Activated T-helper 1 cell treated with Interleukin-2 at 50 U/mL for 16 hours (primary cell): ENCODE results near the gene ZBTB18.

Experiments
- DNase-seq: peaks from one replicate; pipeline ENCODE4 v3.0.0-alpha.2; 2020; ENCODE audit warnings: low read depth

ZBTB18 gene

DNA sequence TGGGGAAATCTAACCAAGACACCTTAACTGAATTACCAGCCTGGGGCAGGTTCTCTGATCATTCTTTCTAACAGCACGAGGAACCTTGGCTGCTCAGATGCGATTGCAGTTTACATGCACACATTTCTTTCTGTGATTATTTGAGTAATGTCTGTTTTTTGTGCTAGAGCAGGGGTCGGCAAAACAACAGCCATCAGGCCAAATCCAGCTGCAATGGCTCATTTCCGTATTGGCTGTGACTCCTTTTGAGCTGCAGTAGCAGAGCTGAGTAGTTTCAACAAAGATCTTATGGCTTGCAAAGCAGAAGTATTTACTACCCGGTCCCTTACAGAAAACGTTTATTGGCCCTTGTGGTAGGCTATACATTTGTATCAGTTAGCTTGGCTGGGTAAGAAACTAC lies 37.1 kb downstream of the ZBTB18 start:
- no peak for DNase-seq

DNA sequence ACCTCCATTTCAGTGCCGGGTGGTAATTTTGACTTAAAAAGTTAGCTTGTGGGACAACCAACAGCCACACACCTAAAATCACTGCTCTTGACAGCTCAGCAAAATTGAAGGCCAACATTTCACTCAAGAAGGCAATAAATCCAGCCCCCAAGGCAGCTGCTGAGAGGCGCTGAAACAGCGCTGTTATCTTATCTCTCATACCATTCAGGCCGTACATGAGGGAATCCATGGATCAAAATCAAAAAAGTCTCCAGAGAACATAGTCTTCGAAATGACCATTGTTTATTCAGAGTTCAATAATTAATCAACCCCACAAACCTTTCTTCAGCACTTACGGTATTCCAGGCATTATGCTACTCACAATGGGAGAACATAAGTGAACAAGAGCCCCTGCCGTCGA lies 38.5 kb downstream of the ZBTB18 start:
- DNase-seq, result no peak

DNA sequence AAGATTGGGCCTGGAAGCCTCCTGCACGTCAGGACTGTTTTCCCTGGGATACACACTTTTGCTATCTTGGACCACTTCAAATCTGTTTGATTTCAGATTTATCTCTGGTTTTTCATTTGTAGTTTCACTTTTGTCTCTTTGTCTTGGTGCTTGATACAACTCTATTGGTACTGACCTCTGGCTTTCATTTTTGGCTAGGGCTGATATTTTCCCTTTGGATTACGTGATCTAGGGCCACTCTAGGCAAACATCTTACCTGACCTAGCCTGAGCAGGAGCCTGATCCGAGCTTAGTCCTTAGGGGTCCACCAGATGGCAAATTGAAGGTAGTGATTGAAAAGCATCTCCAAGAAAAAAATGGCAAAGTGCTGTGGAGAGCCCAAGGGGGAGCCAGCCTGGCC lies 39.6 kb downstream of the ZBTB18 start:
- no peak for DNase-seq

DNA sequence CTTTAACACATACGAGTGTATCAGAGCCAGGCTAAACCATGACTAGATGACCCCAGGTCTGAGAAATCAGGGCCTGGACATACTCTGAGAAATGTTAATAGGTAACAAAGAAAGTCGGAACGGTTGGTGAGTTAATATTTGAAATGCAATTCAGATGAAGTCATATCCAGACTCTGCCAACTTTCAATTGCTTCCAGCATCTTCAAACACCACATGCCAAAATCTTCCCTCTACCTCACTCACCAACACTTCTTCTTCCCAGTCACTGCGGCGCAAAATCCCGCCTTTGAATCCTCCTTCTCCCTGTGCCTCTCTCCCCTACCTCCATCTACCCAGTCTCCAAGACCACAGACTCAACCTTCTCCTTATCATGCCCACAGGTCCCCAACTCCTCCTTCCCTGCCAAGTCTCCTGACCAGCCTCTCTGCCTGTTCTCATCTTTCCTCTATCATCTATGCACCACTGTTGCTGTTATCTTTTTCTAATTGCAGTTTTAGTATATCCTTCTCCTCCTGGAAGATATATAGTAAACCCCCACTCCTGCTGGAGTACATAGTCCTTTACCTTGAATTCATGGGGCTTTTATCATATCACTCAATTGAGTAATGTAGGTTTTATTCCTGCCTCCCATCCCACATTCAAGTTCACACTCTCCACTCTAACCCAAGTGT lies 41.3 kb downstream of the ZBTB18 start:
- DNase-seq, result no peak

DNA sequence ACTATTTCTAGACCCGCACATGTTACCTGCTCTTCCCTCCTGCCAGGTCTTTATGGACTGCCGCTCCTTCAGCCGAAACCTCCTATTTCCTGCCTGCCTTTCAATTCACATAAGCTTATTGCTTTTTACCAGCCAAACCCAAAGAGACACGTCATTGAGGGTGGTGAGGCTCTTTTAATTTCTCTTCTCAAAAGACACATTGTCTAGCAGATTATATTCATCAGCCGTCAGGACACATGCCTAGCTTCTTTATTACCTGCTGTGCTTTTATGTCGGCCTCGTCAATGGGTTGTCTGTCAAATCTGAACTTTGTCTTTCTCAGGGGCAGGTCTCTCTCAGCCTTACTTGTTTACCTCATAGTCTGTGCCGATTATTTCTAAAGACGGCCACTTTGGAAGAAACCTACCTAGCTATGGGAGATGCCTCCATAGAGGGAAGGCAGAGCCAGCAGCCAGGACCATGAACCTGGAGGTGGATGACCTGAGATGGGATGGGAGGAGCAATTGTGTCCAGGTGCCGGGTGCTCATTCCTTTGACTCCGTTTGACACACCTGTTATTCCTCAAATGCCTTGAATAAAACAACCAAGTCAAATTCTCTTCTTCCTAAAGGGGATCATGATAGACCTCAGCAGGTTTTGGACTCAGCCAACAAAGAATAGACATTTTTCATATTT lies 42.0 kb downstream of the ZBTB18 start:
- DNase-seq, result no peak

DNA sequence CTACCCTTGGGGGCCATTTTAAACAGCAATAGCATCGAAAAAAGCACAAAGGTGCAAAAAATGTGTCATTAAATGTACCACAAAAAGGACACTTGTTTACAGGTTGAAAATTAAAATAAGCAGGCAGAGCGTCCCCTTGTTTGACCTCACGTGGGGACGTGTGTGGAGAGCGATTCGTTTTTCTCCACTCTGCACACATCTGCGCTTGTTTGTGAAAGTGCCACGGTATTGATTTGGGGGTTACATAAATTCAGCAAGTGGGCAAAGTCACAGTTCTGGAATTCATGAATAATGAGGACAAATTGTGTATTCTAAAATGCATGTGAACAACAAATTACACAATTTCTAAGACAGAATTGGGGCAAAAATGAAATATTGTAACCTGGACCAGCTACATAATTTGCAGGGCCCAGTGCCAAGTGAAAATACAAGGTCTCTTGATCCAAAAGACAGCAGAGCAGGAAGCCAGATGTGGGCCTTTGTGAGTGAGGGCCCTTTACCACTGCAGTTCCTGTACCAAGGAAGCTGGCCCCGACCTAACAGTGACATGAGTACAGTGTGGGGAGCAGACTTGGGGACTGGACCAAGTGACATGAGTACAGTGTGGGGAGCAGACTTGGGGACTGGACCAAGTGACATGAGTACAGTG lies 43.9 kb downstream of the ZBTB18 start:
- no peak for DNase-seq

DNA sequence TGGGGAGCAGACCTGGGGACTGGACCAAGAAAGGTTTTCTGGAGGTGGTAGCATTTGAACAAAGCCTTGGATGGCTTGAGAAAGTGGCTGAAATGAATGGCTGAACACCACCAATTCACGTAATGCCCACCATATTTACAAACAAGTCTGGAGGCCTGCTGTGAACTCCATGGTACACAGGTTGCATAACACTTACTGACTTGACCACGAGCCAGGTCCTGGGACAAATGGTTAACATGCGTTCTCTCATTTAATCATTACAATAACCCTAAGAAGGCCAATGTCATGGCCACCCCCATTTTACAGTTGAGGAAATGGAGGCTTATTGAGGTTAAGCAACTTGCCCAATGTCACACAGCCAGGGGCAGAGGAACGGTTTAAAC lies 44.4 kb downstream of the ZBTB18 start:
- DNase-seq, result no peak

DNA sequence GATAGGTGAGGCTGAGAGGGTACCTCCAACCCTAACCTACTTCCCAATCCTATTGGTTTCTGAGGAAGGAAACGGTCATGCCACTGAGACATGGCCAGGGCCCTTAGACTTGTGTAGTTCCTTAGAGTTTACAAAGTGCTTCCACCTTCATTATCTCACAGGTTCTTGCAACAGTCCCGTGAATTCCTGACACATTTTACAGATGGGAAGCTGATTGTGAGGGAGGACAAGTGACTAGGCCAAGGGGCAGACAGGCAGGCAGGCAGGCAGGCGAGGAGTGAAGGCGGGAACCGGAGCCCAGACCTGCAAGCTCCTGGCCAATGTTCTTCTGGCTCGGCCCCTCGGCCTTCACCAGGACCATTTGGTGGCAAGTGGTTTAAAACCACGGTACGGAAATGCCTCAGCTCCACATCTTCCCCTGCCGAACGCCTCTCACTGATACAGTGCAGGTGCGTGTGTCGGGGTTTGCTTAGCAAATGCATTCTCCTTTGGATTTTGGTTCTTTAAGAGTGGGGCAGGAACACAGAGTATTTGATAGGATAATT lies 45.1 kb downstream of the ZBTB18 start:
- DNase-seq, result no peak

DNA sequence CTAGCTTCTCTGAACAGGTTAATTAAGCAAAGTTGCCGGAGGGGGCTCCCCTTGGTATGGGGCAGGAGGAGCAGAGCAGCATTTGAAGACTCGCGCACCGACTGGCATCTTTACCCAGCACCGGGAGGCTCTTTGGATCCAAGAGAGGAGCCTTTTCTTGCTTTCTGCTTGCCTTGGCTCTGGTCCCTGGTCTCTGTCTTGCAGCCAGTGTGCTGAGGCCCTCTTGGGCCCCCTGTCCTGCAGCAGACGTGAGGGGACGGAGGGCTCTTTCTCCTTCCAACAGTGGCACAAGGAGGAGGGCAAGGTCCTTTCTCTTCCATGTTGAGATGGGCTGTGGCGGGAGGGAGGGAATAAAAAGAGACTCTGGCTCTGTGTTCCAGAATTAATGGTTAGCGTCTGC lies 45.6 kb downstream of the ZBTB18 start:
- no peak for DNase-seq

DNA sequence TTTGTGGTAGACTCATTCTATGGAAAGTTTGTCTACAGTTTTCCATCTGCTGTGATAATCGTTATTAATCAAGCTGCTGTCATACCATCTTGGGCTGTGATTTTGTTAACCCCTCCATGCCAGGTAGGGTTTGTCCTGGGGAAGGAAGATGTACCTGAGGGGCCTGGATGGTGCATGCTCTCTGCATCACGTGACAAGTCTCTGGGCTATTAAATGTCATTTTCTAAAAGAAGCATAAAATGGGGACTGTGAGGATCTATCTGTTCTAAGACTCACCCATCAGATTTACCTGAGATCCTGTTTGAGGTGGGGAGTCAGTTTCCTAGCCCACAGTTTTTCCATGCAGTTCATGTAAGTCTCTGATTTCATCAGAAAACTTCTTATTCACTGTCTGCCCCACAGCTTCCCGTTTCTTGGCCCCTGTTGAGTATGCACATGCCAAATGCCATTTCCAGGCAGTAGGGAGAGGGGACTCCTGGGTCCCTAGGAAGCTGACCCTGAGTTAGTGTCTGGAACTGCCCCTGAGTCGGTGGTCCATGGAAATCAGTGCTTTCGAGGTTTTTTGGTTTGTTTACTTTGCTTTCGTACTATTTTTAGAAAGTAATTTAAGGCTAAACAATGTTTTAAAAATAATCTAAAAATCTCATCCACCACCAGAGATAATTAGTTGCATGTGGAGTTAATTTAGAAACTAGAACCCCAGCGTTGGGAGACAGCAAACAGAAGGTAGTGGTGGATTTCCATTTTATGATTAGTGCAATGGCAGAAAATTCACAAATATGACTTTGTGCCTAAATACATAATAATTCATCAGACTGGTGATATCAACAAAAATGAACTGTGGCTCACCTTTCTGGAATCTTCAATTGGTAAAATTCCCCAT lies 46.7 kb downstream of the ZBTB18 start:
- no peak for DNase-seq

DNA sequence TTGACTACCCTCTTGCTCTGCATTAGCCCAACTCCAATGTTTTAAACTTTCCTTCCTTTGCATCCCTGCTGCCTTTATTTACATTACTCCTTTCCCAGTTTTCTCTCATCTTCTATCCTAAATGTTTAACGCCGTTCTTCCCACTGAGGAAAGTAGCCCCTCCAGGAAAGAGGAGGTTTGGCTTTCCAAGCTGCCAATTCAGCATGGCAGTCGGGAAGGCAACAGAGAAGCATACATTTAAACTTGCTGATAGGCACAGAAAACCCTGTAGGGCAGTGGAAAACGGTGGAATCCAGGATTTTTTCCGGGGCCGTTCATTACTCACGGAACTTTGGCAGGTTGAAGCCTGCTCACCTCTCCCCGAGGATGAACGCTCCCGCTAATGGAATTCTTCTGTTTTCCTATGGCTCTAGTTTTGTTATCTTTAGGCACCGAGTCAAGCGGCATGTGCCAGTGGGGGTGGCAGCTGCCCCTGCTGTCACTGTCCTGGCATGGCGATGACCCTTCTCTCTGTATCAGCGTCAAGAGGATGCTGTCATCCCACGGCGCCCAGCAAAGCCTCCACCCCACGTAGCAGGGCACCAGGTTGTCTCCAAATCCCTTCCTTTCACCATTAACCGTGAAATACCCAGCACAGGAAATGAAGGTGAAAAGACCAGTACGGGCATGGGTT lies 48.3 kb downstream of the ZBTB18 start:
- no peak for DNase-seq

DNA sequence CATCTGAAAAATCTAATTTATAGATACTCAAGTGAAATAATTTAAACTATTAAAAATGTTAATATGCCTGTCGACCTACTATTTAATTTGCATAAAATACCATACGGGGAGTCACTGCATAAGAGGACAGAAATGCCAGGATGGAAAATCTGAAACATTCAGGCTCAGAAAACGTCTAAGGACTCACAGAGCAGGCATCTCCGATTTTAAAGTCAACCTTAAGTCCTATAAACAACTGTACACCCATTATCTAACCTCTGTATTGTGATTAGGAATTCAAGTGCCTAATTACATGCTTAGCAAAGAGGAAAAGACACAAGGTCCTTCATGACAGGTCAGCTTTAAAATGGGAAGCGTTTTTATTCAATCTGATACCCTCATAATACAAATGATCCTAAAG lies 49.2 kb downstream of the ZBTB18 start:
- DNase-seq, result no peak

DNA sequence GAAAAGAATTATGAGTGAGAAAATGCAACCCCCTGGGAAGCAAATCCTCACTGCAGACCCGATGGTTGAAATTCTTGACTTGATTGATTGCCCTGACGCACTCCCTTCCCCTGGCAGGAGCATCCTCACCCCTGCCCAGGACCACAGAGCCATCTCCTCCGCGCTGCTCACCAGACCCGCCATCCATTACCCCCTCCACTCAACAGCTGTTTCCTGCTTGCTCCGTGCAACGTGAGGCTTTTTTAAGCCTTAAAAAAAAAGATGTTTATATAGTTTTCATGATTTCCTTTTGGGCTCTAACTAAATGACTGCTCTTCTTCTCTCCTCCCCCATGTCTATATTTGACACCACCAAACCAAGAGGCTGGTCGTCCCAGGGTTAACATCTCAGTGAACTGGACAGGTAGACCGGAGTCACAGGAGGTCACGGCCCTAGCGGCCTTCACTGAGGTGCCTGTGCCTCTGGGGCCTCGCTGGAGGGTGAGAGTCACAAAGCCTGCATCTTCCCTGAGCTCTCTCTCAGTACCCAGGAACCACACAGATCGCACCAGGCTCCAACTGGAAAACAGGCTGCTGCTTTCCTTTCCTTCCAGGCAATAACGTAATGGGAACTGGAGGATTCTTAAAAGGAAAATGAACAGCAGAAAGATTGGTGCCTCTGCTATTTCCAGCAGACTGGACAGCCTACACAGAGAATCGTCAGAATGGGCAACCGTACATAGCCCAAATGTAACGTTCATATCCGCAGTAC lies 49.8 kb downstream of the ZBTB18 start:
- DNase-seq, result no peak

DNA sequence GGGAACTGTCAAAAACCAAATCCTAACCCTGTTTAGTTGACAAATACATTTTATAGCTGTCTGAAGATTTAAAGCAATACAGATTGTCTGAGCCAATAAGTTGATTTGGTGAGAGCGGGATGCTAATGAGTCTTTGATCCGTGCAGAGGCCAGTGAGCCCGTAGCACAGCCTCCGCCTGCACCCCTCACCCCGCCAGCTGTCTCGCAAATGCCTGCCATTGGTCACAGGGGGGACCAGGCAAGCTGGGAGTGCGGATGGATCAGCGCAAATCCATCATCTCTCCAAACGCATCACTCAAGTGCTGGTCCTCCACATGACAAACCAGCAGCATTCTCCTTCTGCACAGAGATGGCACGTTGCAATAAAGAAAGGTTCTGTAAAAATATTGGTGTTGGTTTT lies 51.0 kb downstream of the ZBTB18 start:
- no peak for DNase-seq

DNA sequence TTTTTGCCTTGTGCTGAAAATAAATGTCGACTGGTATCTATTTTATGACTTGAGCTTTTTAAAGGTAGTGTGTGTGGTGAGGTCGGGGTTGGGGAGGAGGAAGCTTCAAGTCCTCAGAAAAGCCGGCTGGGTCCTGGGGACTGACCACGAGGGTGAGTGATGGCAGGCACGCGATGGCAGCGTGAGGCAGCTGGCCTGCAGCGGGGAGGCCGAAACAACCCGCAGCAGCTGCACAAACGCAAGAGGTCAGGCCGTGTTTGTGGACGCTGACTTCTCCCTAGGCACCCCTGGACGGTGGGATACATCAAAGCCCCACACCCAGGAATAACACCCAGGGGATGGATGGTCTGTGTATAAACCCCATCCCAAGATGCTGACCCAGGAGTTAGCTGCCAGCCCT lies 51.4 kb downstream of the ZBTB18 start:
- no peak for DNase-seq

DNA sequence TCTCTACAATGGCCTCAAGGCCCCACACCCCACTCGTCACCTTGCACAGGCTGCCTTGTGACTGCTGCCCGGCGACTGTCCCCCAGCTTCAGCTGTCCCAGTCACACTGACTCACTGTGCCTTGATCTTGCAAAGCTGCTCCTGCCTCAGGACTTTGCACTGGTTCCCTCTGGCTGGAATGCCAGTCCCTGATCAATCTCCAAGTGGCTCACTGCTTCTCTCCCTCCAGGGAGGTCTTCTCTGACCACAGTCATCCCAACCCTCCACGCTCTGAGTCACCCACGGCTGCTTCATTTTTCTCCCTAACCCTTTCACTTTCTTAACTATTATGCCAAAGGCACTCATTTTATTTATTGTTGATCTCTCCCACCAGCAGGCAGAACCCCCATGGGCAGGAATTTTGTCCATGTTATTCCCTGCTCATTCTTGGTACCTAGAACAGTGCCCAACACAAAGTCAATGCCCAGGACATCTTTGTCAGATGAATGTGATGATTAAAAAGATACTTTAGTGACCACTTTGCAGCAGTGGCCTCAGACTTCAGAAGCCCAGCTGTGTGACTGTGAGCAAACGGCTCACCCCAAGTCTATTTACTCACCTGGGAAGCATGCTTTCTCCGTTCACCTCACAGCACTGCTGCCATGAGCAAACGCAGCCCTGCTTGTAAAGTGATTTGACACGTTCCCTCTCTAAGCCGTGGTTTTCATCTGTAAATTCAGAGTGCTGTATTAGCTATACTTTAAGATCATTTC lies 53.4 kb downstream of the ZBTB18 start:
- DNase-seq, result no peak

DNA sequence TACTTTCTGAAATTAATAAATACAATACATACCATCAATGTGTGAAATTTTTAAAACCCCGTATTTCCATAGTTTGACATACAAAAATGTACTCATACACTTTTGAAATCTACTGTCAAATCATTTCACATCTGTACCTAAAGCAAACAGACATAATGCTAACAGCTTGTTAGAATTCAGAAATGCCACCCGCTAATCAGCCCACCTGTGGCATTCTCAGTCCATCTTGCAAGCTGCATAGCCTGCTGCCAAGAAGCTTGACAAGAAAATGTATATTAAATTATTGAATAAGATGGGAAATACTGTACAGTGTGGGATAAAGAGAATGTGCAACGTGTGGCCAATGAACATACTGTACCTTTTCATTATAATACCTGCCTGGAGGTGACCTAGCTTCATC lies 55.1 kb downstream of the ZBTB18 start:
- DNase-seq, result no peak
